Breast epithelium (tissue), 3 donors: ENCODE data around the gene CISH.

Experiments
- CTCF ChIP-seq, 3 donors: fragments of 450-650 bp; IDR thresholded peaks; one replicate each; pipeline ENCODE4 v1.5.1; 2016 to 2017; ENCODE audit warnings: antibody characterized with exemption in 3 of 3, mild to moderate bottlenecking in 3 of 3, moderate library complexity in 3 of 3
- POLR2AphosphoS5 ChIP-seq, 3 donors: sonication (generic); formaldehyde crosslinking; IDR thresholded peaks; one replicate each; pipeline ENCODE4 v1.6.1; 2017; ENCODE audit warnings: antibody characterized with exemption in 3 of 3

GRCh38 chr3:50630877-50631276 lies 19.3 kb upstream of the CISH start:
- TF ChIP-seq CTCF (IDR thresholded peaks at IDR 0.05): no peak
- no peak for TF ChIP-seq POLR2AphosphoS5 (IDR thresholded peaks at IDR 0.05)
